Measurements from ENCODE around the gene GPR137. TPM values are rescaled to one million over a fixed set of nuclear protein-coding genes. Genes with fewer than 3 reads are reported as not detected.
A peak's percentile ranks its signal among the peaks of the same experiment; 100 is the strongest.

The GPR137 gene
- total RNA-seq, 1 donor from 2014 or later = 57.8 TPM

GRCh38 chr11:64276653-64277431, 8.8 kb upstream of the GPR137 start:
- peak overlapping the region; percentile 85 for H3K27ac Mint-ChIP-seq (ENCODE audit: unreplicated experiment)
- peak; percentile 92 for DNase-seq (ENCODE audit: low spot score)
- no peaks in the 10 kb centered on the region for H3K9me3 Mint-ChIP-seq (ENCODE audit: low read depth)
- H3K36me3 Mint-ChIP-seq (ENCODE audit: low read depth) = peaks cover 11% of the 10 kb centered on the region
- peaks cover 17% of the 10 kb centered on the region for H3K4me1 Mint-ChIP-seq (ENCODE audit: low read depth)
- H3K4me3 Mint-ChIP-seq (ENCODE audit: unreplicated experiment) = no peak overlapping the region
- no peaks in the 10 kb centered on the region for H3K27me3 Mint-ChIP-seq (ENCODE audit: low read depth)
- no peak for TF ChIP-seq CTCF (IDR thresholded peaks at IDR 0.05)

GRCh38 chr11:64278576-64279190, 7.0 kb upstream of the GPR137 start:
- H3K4me1 Mint-ChIP-seq (ENCODE audit: low read depth) = peaks cover 18% of the 10 kb centered on the region
- no peaks in the 10 kb centered on the region for H3K9me3 Mint-ChIP-seq (ENCODE audit: low read depth)
- no peak for TF ChIP-seq CTCF (IDR thresholded peaks at IDR 0.05)
- peak; percentile 79 for DNase-seq (ENCODE audit: low spot score)
- no peaks in the 10 kb centered on the region for H3K27me3 Mint-ChIP-seq (ENCODE audit: low read depth)
- H3K27ac Mint-ChIP-seq (ENCODE audit: unreplicated experiment) = no peak overlapping the region
- peaks cover 12% of the 10 kb centered on the region for H3K36me3 Mint-ChIP-seq (ENCODE audit: low read depth)
- no peak overlapping the region for H3K4me3 Mint-ChIP-seq (ENCODE audit: unreplicated experiment)

GRCh38 chr11:64281957-64282770, 3.5 kb upstream of the GPR137 start:
- H3K27ac Mint-ChIP-seq (ENCODE audit: unreplicated experiment) = peak overlapping the region; percentile 5
- no peak for TF ChIP-seq CTCF (IDR thresholded peaks at IDR 0.05)
- H3K9me3 Mint-ChIP-seq (ENCODE audit: low read depth) = no peaks in the 10 kb centered on the region
- H3K4me3 Mint-ChIP-seq (ENCODE audit: unreplicated experiment) = no peak overlapping the region
- H3K27me3 Mint-ChIP-seq (ENCODE audit: low read depth) = no peaks in the 10 kb centered on the region
- no peak for DNase-seq (ENCODE audit: low spot score)
- H3K36me3 Mint-ChIP-seq (ENCODE audit: low read depth) = peaks cover 12% of the 10 kb centered on the region
- peaks cover 26% of the 10 kb centered on the region for H3K4me1 Mint-ChIP-seq (ENCODE audit: low read depth)

- peak overlapping the region; percentile 80 for H3K4me3 Mint-ChIP-seq (ENCODE audit: unreplicated experiment)
- DNase-seq (ENCODE audit: low spot score) = no peak
- TF ChIP-seq CTCF (IDR thresholded peaks at IDR 0.05) = no peak
- no peaks in the 10 kb centered on the region for H3K27me3 Mint-ChIP-seq (ENCODE audit: low read depth)
- H3K4me1 Mint-ChIP-seq (ENCODE audit: low read depth) = peaks cover 26% of the 10 kb centered on the region
- no peaks in the 10 kb centered on the region for H3K9me3 Mint-ChIP-seq (ENCODE audit: low read depth)
- H3K36me3 Mint-ChIP-seq (ENCODE audit: low read depth) = peaks cover 12% of the 10 kb centered on the region
- H3K27ac Mint-ChIP-seq (ENCODE audit: unreplicated experiment) = peak overlapping the region; percentile 12
These were observed 2.6 kb upstream of the GPR137 start for GRCh38 chr11:64283092-64283491.

All from chondrocyte (in vitro differentiated cells).